HCT116 (cell line): ENCODE measurements around the gene HPN.

ENCODE experiments used
- CEBPB ChIP-seq: IDR thresholded peaks from 2 replicates; pipeline ENCODE4 v1.6.1; 2012; ENCODE audit warnings: low read depth
- ELF1 ChIP-seq: IDR thresholded peaks from 2 replicates; pipeline ENCODE4 v1.6.1; 2012; ENCODE audit warnings: low read depth, borderline replicate concordance
- EZH2 ChIP-seq: fragments of 200-600 bp; sonication (generic); IDR thresholded peaks from 2 replicates; pipeline ENCODE4 v1.6.1; 2017; ENCODE audit warnings: antibody characterized with exemption, mixed run types
- EZH2phosphoT487 ChIP-seq: fragments of 200-600 bp; IDR thresholded peaks from 2 replicates; pipeline ENCODE4 v1.6.1; 2018; ENCODE audit warnings: antibody characterized with exemption, borderline replicate concordance
- POLR2A ChIP-seq: IDR thresholded peaks from 2 replicates; pipeline ENCODE4 v1.7.0; 2011; ENCODE audit warnings: borderline replicate concordance; ENCODE audit not compliant: insufficient read depth, insufficient read length; ENCODE audit errors: extremely low read depth
- POLR2AphosphoS5 ChIP-seq: IDR thresholded peaks from 2 replicates; pipeline ENCODE4 v1.6.1; 2011; ENCODE audit warnings: mild to moderate bottlenecking, low read depth, low read length, moderate library complexity
- RAD21 ChIP-seq: IDR thresholded peaks from 2 replicates; pipeline ENCODE4 v1.6.1; 2012; ENCODE audit warnings: low read depth, mild to moderate bottlenecking
- SIN3A ChIP-seq: IDR thresholded peaks from 2 replicates; pipeline ENCODE4 v1.6.1; 2012; ENCODE audit warnings: low read depth
- SP1 ChIP-seq: IDR thresholded peaks from 2 replicates; pipeline ENCODE4 v1.6.1; 2012; ENCODE audit warnings: low read depth
- ZFX ChIP-seq: fragments of 450-650 bp; IDR thresholded peaks from 2 replicates; pipeline ENCODE4 v1.6.1; 2017
- TF ChIP-seq, protein P1 (sequence below), 3 experiments: fragments of 200-600 bp in 1 of 3; sonication (generic) in 1 of 3; IDR thresholded peaks in 2 of 3; conservative IDR thresholded peaks in 1 of 3; 2 replicates each; pipeline ENCODE4 v1.5.1; 2012 to 2017; ENCODE audit warnings: low read depth in 2 of 3, low read length in 2 of 3, antibody characterized with exemption in 1 of 3, borderline replicate concordance in 1 of 3, control low read depth in 1 of 3, mild to moderate bottlenecking in 1 of 3, mixed read lengths in 1 of 3, mixed run types in 1 of 3, moderate library complexity in 1 of 3; ENCODE audit not compliant: insufficient read depth in 1 of 3
- TF ChIP-seq, protein P2 (sequence below): IDR thresholded peaks from 2 replicates; pipeline ENCODE4 v1.6.1; 2012; ENCODE audit warnings: low read depth
- TF ChIP-seq, protein P3 (sequence below): IDR thresholded peaks from 2 replicates; pipeline ENCODE4 v1.6.1; 2012

DNA sequence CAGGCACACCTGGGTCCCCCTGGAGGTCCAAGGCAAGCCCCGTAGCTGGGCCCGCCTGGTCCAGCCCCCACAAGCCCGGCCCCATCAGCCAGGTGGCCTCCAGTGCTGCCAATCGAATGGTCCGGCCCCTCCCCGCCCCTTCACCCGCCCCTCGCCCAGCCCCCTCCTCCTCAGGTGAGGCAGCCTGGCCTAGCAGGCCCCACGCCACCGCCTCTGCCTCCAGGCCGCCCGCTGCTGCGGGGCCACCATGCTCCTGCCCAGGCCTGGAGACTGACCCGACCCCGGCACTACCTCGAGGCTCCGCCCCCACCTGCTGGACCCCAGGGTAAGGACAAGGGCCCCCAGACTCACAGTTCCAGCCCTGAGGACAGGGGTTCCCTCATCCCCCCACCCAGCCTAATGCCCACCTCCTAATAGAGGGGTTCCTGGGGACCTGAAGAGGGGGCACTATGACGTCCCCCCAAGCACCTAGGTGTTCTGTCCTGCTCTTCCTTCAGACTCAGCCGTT lies at the start of gene HPN:
- TF ChIP-seq, protein P1, sequence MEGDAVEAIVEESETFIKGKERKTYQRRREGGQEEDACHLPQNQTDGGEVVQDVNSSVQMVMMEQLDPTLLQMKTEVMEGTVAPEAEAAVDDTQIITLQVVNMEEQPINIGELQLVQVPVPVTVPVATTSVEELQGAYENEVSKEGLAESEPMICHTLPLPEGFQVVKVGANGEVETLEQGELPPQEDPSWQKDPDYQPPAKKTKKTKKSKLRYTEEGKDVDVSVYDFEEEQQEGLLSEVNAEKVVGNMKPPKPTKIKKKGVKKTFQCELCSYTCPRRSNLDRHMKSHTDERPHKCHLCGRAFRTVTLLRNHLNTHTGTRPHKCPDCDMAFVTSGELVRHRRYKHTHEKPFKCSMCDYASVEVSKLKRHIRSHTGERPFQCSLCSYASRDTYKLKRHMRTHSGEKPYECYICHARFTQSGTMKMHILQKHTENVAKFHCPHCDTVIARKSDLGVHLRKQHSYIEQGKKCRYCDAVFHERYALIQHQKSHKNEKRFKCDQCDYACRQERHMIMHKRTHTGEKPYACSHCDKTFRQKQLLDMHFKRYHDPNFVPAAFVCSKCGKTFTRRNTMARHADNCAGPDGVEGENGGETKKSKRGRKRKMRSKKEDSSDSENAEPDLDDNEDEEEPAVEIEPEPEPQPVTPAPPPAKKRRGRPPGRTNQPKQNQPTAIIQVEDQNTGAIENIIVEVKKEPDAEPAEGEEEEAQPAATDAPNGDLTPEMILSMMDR (IDR thresholded peaks at IDR 0.05 in 2 of 3, conservative IDR thresholded peaks at IDR 0.05 in 1 of 3; ENCODE audit: borderline replicate concordance in 1 of 3, insufficient read depth in 1 of 3, low read depth in 2 of 3, low read length in 2 of 3): no peak
- TF ChIP-seq EZH2 (no peak), POLR2AphosphoS5 (no peak), SIN3A (no peak), POLR2A (no peak), SP1 (no peak), EZH2phosphoT487 (no peak), RAD21 (no peak), CEBPB (no peak), ELF1 (no peak), ZFX (no peak)
- TF ChIP-seq, protein P2, sequence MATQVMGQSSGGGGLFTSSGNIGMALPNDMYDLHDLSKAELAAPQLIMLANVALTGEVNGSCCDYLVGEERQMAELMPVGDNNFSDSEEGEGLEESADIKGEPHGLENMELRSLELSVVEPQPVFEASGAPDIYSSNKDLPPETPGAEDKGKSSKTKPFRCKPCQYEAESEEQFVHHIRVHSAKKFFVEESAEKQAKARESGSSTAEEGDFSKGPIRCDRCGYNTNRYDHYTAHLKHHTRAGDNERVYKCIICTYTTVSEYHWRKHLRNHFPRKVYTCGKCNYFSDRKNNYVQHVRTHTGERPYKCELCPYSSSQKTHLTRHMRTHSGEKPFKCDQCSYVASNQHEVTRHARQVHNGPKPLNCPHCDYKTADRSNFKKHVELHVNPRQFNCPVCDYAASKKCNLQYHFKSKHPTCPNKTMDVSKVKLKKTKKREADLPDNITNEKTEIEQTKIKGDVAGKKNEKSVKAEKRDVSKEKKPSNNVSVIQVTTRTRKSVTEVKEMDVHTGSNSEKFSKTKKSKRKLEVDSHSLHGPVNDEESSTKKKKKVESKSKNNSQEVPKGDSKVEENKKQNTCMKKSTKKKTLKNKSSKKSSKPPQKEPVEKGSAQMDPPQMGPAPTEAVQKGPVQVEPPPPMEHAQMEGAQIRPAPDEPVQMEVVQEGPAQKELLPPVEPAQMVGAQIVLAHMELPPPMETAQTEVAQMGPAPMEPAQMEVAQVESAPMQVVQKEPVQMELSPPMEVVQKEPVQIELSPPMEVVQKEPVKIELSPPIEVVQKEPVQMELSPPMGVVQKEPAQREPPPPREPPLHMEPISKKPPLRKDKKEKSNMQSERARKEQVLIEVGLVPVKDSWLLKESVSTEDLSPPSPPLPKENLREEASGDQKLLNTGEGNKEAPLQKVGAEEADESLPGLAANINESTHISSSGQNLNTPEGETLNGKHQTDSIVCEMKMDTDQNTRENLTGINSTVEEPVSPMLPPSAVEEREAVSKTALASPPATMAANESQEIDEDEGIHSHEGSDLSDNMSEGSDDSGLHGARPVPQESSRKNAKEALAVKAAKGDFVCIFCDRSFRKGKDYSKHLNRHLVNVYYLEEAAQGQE: no peak
- TF ChIP-seq, protein P3, sequence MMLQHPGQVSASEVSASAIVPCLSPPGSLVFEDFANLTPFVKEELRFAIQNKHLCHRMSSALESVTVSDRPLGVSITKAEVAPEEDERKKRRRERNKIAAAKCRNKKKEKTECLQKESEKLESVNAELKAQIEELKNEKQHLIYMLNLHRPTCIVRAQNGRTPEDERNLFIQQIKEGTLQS: no peak
